ENCODE results near the gene HMCN1. TPM values are rescaled to one million over a fixed set of nuclear protein-coding genes. Genes with fewer than 3 reads are reported as not detected.
A peak's percentile ranks its signal among the peaks of the same experiment; 100 is the strongest.
"Not testable (repeated sequence)": the region's sequence is repeated elsewhere in the genome, so short reads cannot be mapped to it uniquely, and the experiment has no call there.

The HMCN1 gene
- total and polyA plus RNA-seq, 9 donors: 1.4 to 26.6 (median 3.8) TPM

GRCh38 chr1:186208405-186209129 lies 474.4 kb downstream of the HMCN1 start:
- H3K4me3 ChIP-seq: no peak overlapping the region
- TF ChIP-seq POLR2A (IDR thresholded peaks at IDR 0.05) (no peak), EP300 (IDR thresholded peaks at IDR 0.05) (no peak)
- TF ChIP-seq, protein P1, sequence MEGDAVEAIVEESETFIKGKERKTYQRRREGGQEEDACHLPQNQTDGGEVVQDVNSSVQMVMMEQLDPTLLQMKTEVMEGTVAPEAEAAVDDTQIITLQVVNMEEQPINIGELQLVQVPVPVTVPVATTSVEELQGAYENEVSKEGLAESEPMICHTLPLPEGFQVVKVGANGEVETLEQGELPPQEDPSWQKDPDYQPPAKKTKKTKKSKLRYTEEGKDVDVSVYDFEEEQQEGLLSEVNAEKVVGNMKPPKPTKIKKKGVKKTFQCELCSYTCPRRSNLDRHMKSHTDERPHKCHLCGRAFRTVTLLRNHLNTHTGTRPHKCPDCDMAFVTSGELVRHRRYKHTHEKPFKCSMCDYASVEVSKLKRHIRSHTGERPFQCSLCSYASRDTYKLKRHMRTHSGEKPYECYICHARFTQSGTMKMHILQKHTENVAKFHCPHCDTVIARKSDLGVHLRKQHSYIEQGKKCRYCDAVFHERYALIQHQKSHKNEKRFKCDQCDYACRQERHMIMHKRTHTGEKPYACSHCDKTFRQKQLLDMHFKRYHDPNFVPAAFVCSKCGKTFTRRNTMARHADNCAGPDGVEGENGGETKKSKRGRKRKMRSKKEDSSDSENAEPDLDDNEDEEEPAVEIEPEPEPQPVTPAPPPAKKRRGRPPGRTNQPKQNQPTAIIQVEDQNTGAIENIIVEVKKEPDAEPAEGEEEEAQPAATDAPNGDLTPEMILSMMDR (IDR thresholded peaks at IDR 0.05): no peak
- no peaks in the 10 kb centered on the region for H3K36me3 ChIP-seq
- WGBS, 3 donors: 36 to 46% (median 40%) methylated on average over 4 of the region's 4 CpGs
- no peaks in the 10 kb centered on the region for H3K9me3 ChIP-seq
- no peak for DNase-seq
- intact Hi-C loops (cut with DNase I): no loop called here
- no peaks in the 10 kb centered on the region for H3K27me3 ChIP-seq
- no peaks in the 10 kb centered on the region for H3K4me1 ChIP-seq (ENCODE audit: insufficient read depth)
- H3K27ac ChIP-seq: no peak overlapping the region

- Histone ChIP-seq H3K36me3 (no peaks in the 10 kb centered on the region), H3K27me3 (no peaks in the 10 kb centered on the region), H3K4me1 (ENCODE audit: insufficient read depth) (no peaks in the 10 kb centered on the region), H3K27ac (no peak overlapping the region), H3K9me3 (no peaks in the 10 kb centered on the region), H3K4me3 (no peak overlapping the region)
- WGBS, 3 donors: 86 to 92% (median 91%) methylated on average over 10 of the region's 10 CpGs
- intact Hi-C loops (cut with DNase I): loop anchor here in 1 of 4 donors (10.0 kb wide), 1 partner anchor 485 kb away; no protein-coding TSS in a partner anchor
- DNase-seq: no peak
- TF ChIP-seq POLR2A (IDR thresholded peaks at IDR 0.05) (no peak), EP300 (IDR thresholded peaks at IDR 0.05) (no peak)
- TF ChIP-seq, protein P1 (IDR thresholded peaks at IDR 0.05): no peak
These were observed 476.1 kb downstream of the HMCN1 start for GRCh38 chr1:186210258-186210657.

GRCh38 chr1:186211583-186211982 lies 477.4 kb downstream of the HMCN1 start:
- not testable (repeated sequence) for H3K4me3 ChIP-seq; H3K27me3 ChIP-seq; H3K27ac ChIP-seq; H3K4me1 ChIP-seq (ENCODE audit: insufficient read depth); H3K36me3 ChIP-seq; DNase-seq; H3K9me3 ChIP-seq
- intact Hi-C loops (cut with DNase I): loop anchor here in 1 of 4 donors (10.0 kb wide), 1 partner anchor 487 kb away; no protein-coding TSS in a partner anchor

DNA sequence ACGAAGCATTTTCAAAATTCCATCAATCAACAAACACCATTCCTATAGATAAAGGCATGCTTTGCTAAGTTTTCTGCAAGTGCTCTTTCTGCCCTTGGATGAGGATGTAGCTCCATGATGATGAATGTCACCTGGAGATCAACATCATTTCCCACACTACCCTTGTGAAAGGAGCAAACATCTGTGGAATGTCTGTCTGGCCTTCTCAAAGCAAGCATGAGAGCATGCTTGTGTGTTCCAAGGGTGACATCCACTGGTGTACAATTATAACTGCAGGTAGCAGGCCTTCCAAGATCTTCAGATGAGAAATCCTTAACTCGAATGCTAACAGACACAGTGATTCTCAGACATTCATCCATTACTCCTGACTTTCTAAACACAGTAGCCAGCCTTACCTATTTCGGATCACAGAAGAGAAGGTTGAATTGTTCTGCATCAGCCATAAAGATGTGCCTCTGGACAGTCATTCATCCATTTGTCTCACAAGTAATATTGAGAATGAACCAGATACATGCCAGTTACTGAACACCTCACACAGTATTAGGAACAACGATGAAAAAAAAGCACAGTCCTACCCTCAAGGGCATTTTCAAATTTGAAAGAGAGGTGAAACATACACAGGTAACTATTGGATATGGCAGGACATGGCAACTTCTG lies 478.5 kb downstream of the HMCN1 start:
- intact Hi-C loops (cut with DNase I): loop anchor here in 1 of 4 donors (10.0 kb wide), 1 partner anchor 488 kb away; no protein-coding TSS in a partner anchor
- H3K27ac ChIP-seq: no peak overlapping the region
- H3K4me1 ChIP-seq (ENCODE audit: insufficient read depth): no peaks in the 10 kb centered on the region
- WGBS, 3 donors: 20 to 27% (median 24%) methylated on average over 4 of the region's 4 CpGs
- H3K4me3 ChIP-seq: no peak overlapping the region
- no peaks in the 10 kb centered on the region for H3K9me3 ChIP-seq
- no peaks in the 10 kb centered on the region for H3K27me3 ChIP-seq
- no peaks in the 10 kb centered on the region for H3K36me3 ChIP-seq
- TF ChIP-seq POLR2A (IDR thresholded peaks at IDR 0.05) (no peak), EP300 (IDR thresholded peaks at IDR 0.05) (no peak)
- TF ChIP-seq, protein P1 (IDR thresholded peaks at IDR 0.05): peak in 2 of 3 donors; percentile 33 to 72
- peak in 2 of 5 donors; percentile 11 to 27 for DNase-seq

DNA sequence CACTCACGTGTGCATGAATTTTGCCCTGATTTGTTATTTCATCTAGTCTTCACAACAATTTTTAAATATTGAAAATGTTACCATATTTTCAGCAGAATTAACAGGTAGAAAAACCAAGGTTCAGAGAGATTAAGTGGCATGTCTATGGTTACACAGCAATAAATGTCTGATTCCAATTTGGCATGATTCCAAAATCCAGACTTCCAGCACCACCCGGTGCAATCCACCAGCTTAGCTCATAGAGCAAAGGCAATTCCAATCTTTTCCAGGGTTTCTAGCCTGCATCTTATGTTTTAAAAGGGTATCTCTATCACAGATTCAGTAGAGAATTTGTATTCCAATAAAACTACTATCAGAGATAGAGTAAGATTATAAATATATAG lies 479.0 kb downstream of the HMCN1 start:
- Histone ChIP-seq H3K4me1 (ENCODE audit: insufficient read depth) (no peaks in the 10 kb centered on the region), H3K27me3 (no peaks in the 10 kb centered on the region), H3K36me3 (no peaks in the 10 kb centered on the region), H3K27ac (no peak overlapping the region), H3K4me3 (no peak overlapping the region), H3K9me3 (no peaks in the 10 kb centered on the region)
- intact Hi-C loops (cut with DNase I): loop anchor here in 1 of 4 donors (10.0 kb wide), 1 partner anchor 488 kb away; no protein-coding TSS in a partner anchor
- DNase-seq: no peak
- WGBS, 3 donors: 50 to 54% (median 53%) methylated on average over 2 of the region's 2 CpGs
- no peak for TF ChIP-seq EP300 (IDR thresholded peaks at IDR 0.05)
- TF ChIP-seq POLR2A (IDR thresholded peaks at IDR 0.05): no peak
- TF ChIP-seq, protein P1 (IDR thresholded peaks at IDR 0.05): no peak
